HG03354 (cell line): Measurements from ENCODE around the gene CBY3.
"Not testable (repeated sequence)": the region's sequence is repeated elsewhere in the genome, so short reads cannot be mapped to it uniquely, and the experiment has no call there.

Source experiments
- ATAC-seq: cut with Tn5 transposase; IDR thresholded peaks from one replicate; pipeline ENCODE4 v1.9.1; 2021; ENCODE audit warnings: mild to moderate bottlenecking; ENCODE audit not compliant: unreplicated experiment, poor library complexity, severe bottlenecking

Gene CBY3

DNA sequence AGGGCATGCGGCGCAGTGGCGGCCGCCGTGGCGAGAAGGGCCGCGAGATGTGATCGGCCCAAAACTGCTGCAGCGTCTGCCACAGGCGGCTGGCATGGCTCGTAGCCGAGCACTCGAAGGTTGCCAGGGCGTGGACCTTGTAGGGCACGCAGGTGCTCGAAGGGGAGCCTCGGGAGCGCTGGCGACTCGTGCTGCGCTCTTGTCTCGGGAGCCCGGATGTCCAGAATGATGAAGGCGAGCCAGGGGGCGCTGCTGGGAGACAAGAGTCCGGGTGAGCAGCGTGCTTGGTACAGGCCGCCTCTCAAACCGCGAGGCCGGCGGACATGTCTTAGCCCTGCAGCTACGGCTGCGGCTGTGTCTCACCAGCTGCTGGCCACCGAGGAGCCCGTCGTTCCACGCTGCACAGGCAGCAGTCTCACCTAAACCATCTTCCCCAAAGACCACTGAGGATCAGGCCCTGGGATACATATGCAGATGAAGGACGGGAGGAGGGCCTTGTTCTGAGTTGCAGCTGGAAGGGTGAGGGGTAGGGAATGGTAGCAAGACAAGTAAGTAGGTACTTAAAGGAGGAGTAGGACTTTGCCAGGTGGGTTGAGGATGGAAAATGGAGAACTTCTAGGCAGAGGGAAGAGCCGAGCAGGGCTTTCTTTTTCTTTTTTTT, 1.7 kb downstream of the CBY3 start:
- no peak for ATAC-seq

DNA sequence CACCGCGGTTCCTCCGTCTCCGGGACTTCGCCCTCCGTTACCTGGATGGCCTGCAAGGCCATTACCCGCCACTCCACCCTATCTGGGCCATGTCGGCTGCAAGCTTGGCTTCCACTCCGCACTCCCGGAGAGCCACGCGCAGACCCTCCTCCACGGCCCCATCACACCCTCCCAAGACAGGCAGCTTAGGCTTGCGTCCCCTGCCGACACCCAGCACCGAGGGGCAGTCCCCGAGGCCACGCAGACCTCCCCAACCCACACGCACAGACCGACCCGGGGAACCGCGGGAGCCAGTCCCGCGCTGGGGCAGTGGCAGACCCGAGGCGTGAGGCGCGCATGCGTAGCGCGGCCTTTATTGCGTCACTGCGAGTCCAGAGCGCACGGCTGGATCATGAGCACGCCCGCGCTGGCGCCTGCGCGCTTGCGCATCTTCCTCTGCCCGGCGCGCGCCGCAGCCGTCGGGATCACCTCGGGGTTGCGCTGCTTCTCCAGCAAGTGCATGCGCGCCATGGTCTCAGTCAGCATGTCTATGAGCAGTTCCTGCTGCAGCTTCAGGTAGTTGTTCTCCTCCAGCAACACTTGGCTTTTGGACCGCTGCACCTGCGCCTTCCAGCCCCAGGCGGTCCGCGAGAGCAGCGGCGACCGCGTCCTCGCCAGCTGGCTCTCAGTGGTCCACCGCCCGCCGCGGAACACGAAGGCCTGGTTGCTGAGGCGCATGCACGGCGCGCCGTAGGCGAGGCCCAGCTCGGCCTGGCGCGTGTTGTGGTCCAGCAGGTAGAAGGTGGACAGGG, 2.4 kb downstream of the CBY3 start:
- ATAC-seq, result peak; percentile 92

DNA sequence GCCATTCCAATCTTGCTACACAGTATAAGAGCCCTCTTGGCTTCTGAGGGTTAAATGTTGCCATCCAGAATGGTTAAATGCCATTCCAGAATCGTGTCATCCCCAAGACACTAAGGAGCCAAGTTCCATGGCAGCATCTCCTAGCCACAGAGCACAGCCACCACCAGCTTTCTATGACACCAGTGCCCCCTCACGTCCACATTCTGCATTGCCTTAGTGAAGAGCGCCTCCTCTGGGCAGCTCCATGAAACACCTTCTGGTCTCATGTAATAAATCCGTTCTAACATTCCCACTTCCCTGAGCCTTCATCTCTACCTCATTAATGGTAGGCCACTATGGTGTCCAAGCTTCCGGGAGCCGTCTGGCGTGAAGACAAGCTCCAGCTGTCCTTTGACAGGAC, 12.4 kb downstream of the CBY3 start:
- ATAC-seq, result no peak

GRCh38 chr5:179661647-179662046, 19.2 kb downstream of the CBY3 start:
- ATAC-seq, result not testable (repeated sequence)

- ATAC-seq, result peak; percentile 73
These were observed 22.5 kb downstream of the CBY3 start for GRCh38 chr5:179658179-179658856.

DNA sequence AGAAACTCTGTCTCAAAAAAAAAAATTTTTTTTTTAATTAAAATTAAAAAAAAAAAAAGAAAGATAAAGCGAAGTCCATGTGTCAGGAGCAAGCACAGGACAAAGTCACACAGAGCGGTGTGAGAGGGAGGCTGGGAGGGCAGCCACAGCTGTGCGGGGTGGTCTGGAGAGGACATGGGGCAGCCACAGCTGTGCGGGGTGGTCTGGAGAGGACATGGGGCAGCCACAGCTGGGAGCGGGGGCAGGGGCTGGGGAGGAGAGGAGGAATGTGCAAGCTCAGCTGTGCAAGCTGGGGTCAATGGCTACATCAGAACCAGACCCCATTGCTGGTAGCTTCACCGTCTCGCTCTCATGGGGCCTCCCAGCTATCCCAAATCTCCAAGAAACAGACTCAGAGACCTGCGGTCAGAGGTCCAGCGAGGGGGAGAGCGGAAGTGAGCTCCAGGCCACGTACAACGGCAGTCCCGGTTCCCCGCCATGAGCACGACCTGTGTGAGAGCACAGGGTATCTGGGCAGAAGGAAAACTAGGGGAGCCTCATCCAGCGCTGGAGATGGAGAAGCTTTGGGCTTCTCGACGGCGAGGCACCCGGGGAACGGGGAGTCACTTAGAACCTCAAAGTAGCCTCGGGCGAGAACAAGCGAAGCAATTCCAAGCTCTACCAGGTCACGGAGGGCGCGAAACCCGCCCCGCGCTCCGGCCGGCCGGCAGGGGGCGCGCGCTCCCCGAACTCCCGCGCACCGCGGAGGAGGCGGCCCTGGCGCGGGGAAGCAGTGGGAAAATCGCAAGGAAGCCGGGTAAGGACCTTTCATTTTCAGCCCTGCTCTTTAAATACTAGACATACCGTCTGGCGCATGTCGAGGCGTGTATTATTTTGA, 23.3 kb downstream of the CBY3 start:
- peak; percentile 95 for ATAC-seq

- not testable (repeated sequence) for ATAC-seq
These were observed 27.7 kb downstream of the CBY3 start for GRCh38 chr5:179653135-179653534.

DNA sequence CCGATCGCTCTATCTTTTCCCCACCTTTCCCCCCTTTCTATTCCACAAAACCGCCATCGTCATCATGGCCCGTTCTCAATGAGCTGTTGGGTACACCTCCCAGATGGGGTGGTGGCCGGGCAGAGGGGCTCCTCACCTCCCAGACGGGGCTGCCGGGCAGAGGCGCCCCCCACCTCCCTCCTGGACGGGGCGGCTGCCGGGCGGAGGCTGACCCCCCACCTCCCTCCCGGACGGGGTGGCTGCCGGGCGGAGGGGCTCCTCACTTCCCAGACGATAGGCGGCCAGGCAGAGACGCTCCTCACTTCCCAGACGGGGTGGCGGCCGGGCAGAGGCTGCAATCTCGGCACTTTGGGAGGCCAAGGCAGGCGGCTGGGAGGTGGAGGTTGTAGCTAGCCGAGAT, 30.6 kb downstream of the CBY3 start:
- ATAC-seq, result not testable (repeated sequence)

- ATAC-seq, result not testable (repeated sequence)
These were observed 31.6 kb downstream of the CBY3 start for GRCh38 chr5:179649166-179649703.

- ATAC-seq, result no peak
These were observed 32.4 kb downstream of the CBY3 start for GRCh38 chr5:179648410-179648809.

GRCh38 chr5:179644766-179645165, 36.1 kb downstream of the CBY3 start:
- not testable (repeated sequence) for ATAC-seq

GRCh38 chr5:179643141-179643920, 37.5 kb downstream of the CBY3 start:
- not testable (repeated sequence) for ATAC-seq

DNA sequence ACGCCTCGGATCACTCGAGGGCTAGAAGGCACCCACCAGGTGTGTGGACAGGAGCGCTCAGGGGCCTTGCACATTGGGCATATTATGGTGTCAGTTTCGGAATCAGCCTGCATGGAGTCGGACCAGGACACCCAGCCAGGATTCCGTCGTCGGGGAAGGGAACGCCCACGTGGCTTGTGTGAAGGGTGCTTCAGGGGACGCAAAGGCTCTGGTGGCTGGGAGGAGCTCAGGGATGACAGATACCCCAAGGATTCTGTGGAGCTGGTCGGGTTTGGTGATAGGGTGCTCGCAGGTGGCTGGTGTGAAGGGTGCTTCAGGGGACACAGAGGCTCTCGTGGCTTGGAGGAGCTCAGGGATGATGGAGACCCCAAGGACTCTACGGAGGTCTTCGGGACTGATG, 38.2 kb downstream of the CBY3 start:
- ATAC-seq, result not testable (repeated sequence)

GRCh38 chr5:179641745-179642144, 39.1 kb downstream of the CBY3 start:
- not testable (repeated sequence) for ATAC-seq

GRCh38 chr5:179639296-179639695, 41.5 kb downstream of the CBY3 start:
- ATAC-seq, result not testable (repeated sequence)

- ATAC-seq, result peak; percentile 94
These were observed 46.3 kb downstream of the CBY3 start for GRCh38 chr5:179634370-179635172.

DNA sequence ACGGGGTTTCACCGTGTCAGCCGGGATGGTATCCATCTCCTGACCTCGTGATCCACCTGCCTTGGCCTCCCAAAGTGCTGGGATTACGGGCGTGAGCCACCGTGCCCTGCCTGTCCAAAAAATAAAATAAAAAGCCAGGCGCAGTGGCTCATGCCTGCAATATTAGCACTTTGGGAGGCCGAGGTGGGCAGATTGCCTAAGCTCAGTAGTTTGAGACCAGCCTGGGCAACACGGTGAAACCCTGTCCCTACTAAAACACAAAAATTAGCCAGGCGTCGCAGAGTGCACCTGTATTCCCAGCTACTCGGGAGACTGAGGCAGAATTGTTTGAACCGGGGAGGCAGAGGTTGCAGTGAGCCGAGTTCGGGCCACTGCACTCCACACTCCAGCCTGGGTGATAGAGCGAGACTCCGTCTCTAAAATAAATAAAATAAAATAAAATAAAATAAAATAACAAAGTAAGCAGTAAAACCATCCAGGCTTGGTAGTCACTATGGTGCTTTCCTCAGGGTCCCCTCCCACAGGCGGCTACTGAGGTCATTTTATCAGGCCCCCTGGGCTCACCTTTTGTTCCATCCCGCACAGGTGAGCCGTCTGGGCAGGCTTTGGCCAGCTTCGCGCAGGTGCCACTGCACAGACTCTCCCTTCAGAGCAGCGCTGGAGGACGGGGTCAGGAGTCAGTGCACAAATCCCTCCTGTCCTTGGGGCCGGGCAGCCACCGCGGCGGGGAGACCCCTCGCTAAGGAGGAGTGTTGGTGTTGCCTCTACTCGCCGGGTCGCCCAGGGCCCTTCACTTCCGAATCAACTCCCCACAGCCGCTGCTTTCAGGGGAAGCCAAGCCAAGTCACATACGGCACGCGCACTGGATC, 47.1 kb downstream of the CBY3 start:
- ATAC-seq, result peak; percentile 74
